GM23338 (cell line): Measurements from ENCODE around the gene MUC21. TPM values are rescaled to one million over a fixed set of nuclear protein-coding genes. Genes with fewer than 3 reads are reported as not detected.

Experiments
- ATAC-seq: fragments of 200-7000 bp; cut with Tn5 transposase; 3 replicates; pipeline ENCODE4 v1.9.1; 2020
- DNase-seq: peaks from one replicate; pipeline ENCODE4 v3.0.0-alpha.2; 2015; ENCODE audit warnings: low spot score
- H2AFZ ChIP-seq: fragments of 200-600 bp; sonication (generic); 2 replicates; pipeline ENCODE4 v1.8.0; 2016; ENCODE audit warnings: antibody characterized with exemption, mild to moderate bottlenecking, moderate library complexity
- H3F3A ChIP-seq: fragments of 200-600 bp; sonication (generic); replicated peaks from 2 replicates; pipeline ENCODE4 v1.8.0; 2017; ENCODE audit warnings: antibody characterized with exemption, mixed run types, low read depth
- H3K27ac ChIP-seq: fragments of 200-600 bp; sonication (generic); 2 replicates; pipeline ENCODE4 v1.6.1; 2016; ENCODE audit warnings: low read depth
- H3K27me3 ChIP-seq: fragments of 200-600 bp; sonication (generic); 2 replicates; pipeline ENCODE4 v1.8.0; 2016; ENCODE audit warnings: mild to moderate bottlenecking, mixed run types, moderate library complexity; ENCODE audit not compliant: insufficient read depth
- H3K36me3 ChIP-seq: fragments of 200-600 bp; sonication (generic); 2 replicates; pipeline ENCODE4 v1.8.0; 2016; ENCODE audit warnings: mild to moderate bottlenecking; ENCODE audit not compliant: insufficient read depth
- H3K4me1 ChIP-seq: fragments of 200-600 bp; sonication (generic); 2 replicates; pipeline ENCODE4 v1.8.0; 2016; ENCODE audit warnings: mild to moderate bottlenecking, moderate library complexity; ENCODE audit not compliant: insufficient read depth
- H3K4me2 ChIP-seq: fragments of 200-600 bp; sonication (generic); 2 replicates; pipeline ENCODE4 v1.7.1; 2017; ENCODE audit warnings: mixed run types
- H3K4me3 ChIP-seq: fragments of 200-600 bp; sonication (generic); 2 replicates; pipeline ENCODE4 v1.6.1; 2016; ENCODE audit warnings: mixed run types
- H3K79me2 ChIP-seq: fragments of 200-600 bp; sonication (generic); replicated peaks from 2 replicates; pipeline ENCODE4 v1.8.0; 2017; ENCODE audit warnings: mild to moderate bottlenecking; ENCODE audit not compliant: insufficient read depth
- H3K9me2 ChIP-seq: fragments of 200-600 bp; sonication (generic); 2 replicates; pipeline ENCODE4 v1.8.0; 2017; ENCODE audit not compliant: insufficient read depth
- H4K20me1 ChIP-seq: fragments of 200-600 bp; sonication (generic); replicated peaks from 2 replicates; pipeline ENCODE4 v1.8.0; 2017; ENCODE audit warnings: mild to moderate bottlenecking; ENCODE audit not compliant: insufficient read depth
- H3K27ac Mint-ChIP-seq: 2 replicates; pipeline ENCODE4 v1.8.0; 2020; ENCODE audit warnings: inconsistent platforms, mild to moderate bottlenecking, moderate library complexity, mixed read lengths
- H3K27me3 Mint-ChIP-seq: 3 replicates; pipeline ENCODE4 v1.8.0; 2022; ENCODE audit warnings: low read depth, mild to moderate bottlenecking, moderate library complexity, mixed read lengths, inconsistent platforms; ENCODE audit not compliant: insufficient read depth, poor library complexity
- H3K36me3 Mint-ChIP-seq: 3 replicates; pipeline ENCODE4 v1.8.0; 2021; ENCODE audit warnings: low read depth, mild to moderate bottlenecking, inconsistent platforms, moderate library complexity, mixed read lengths
- H3K4me1 Mint-ChIP-seq: 3 replicates; pipeline ENCODE4 v1.8.0; 2020; ENCODE audit warnings: mild to moderate bottlenecking, inconsistent platforms, mixed read lengths
- H3K4me3 Mint-ChIP-seq: 3 replicates; pipeline ENCODE4 v1.8.0; 2021; ENCODE audit warnings: moderate library complexity, mild to moderate bottlenecking, inconsistent platforms, mixed read lengths
- H3K9me3 Mint-ChIP-seq: 3 replicates; pipeline ENCODE4 v1.8.0; 2020; ENCODE audit warnings: moderate library complexity, mild to moderate bottlenecking, inconsistent platforms, mixed read lengths
- EZH2 ChIP-seq: fragments of 200-600 bp; sonication (generic); IDR thresholded peaks from one replicate; pipeline ENCODE4 v1.8.0; 2017; ENCODE audit warnings: antibody characterized with exemption, mild to moderate bottlenecking, low read depth; ENCODE audit not compliant: unreplicated experiment
- EZH2phosphoT487 ChIP-seq: fragments of 200-600 bp; sonication (generic); IDR thresholded peaks from one replicate; pipeline ENCODE4 v1.8.1; 2018; ENCODE audit warnings: antibody characterized with exemption; ENCODE audit not compliant: unreplicated experiment
- JUNB ChIP-seq: IDR thresholded peaks from one replicate; pipeline ENCODE4 v1.6.1; 2016; ENCODE audit warnings: antibody characterized with exemption; ENCODE audit not compliant: unreplicated experiment
- POLR2AphosphoS5 ChIP-seq: IDR thresholded peaks from 2 replicates; pipeline ENCODE4 v1.6.1; 2016; ENCODE audit warnings: antibody characterized with exemption, low read depth
- ZNF331 ChIP-seq: fragments of 250-450 bp; sonication (Bioruptor Pico); IDR thresholded peaks from 2 replicates; pipeline ENCODE4 v1.5.0; 2020; ENCODE audit warnings: low read depth, mild to moderate bottlenecking, moderate library complexity
- polyA plus RNA-seq: library from polyadenylated mRNA; unstranded; fragments of >200 nt; fragmentation: Nextera tagmentation; extraction: Ambion mirVana; gene quantifications from 2 replicates; pipeline ENCODE4 v1.2.1, GENCODE V29; 2016
- total RNA-seq: library from RNA; depleted of rRNA; stranded (reverse); fragments of >200 nt; shearing (Covaris generic); gene quantifications from 2 replicates; pipeline ENCODE4 v1.2.3, GENCODE V29; 2014
- TF ChIP-seq, protein P1 (sequence below): IDR thresholded peaks from one replicate; pipeline ENCODE4 v1.6.1; 2018; ENCODE audit warnings: antibody characterized with exemption; ENCODE audit not compliant: unreplicated experiment
- TF ChIP-seq, protein P2 (sequence below): IDR thresholded peaks from 2 replicates; pipeline ENCODE4 v1.6.1; 2016; ENCODE audit warnings: antibody characterized with exemption

The MUC21 gene
- total and polyA plus RNA-seq, 2 experiments from 2014 or later: not detected

DNA sequence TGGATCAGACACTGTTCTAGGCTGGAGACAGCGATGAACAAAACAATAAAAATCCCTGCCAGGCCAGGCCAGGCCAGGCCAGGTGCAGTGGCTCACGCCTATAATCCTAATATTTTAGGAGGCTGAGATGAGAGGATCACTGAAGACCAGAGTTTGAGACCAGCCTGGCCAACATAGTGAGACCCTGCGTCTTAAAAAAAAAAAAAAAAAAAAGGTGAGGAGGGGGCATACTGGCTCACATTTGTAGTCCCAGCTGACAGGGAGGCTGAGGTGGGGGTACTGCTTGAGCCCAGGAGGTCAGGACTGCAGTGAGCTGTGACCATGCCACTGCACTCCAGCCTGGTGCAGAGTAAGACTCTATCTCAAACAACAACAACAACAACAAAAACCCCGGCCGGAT is 38.2 kb upstream of the MUC21 start:
- no peaks in the 10 kb centered on the region for H4K20me1 ChIP-seq
- DNase-seq: no peak
- H3K27me3 Mint-ChIP-seq: peaks cover 12% of the 10 kb centered on the region
- no peaks in the 10 kb centered on the region for H3K36me3 ChIP-seq
- H3K27me3 ChIP-seq: no peaks in the 10 kb centered on the region
- TF ChIP-seq EZH2 (no peak), POLR2AphosphoS5 (no peak)
- no peak overlapping the region for H3K4me2 ChIP-seq
- no peak overlapping the region for H3K4me3 Mint-ChIP-seq
- peaks cover 24% of the 10 kb centered on the region for H3K4me1 Mint-ChIP-seq
- H3F3A ChIP-seq: no peaks in the 10 kb centered on the region
- no peak overlapping the region for H3K4me3 ChIP-seq
- H3K79me2 ChIP-seq: no peaks in the 10 kb centered on the region
- H3K9me2 ChIP-seq: peaks cover 14% of the 10 kb centered on the region; the same call in 1 of the 2 replicates
- no peak overlapping the region for H2AFZ ChIP-seq
- H3K4me1 ChIP-seq: peaks cover 11% of the 10 kb centered on the region
- no peaks in the 10 kb centered on the region for H3K36me3 Mint-ChIP-seq
- H3K9me3 Mint-ChIP-seq: peaks cover 5% of the 10 kb centered on the region; the same call in 2 of the 3 replicates
- ATAC-seq: no peak
- no peak overlapping the region for H3K27ac ChIP-seq
- no peak overlapping the region for H3K27ac Mint-ChIP-seq

DNA sequence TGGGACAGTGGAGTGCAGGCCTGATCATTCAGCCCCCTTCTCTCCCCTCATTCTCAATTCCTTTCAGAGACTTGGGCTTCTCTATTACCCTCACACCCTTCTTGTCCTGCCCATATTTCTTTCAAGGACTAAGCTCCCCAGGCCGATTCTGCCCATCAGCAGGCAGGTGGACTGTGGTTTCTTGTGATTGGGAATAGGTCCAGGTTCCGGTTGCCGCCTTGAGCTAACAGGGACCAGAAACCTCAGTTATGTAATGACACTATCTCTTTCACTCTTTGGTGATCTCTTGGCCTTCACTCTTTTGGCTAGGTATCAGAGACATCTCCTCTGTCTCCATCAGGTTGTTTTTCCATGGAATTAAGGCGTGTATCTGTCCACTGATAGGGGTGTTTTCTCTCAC is 36.3 kb upstream of the MUC21 start:
- H3K27me3 Mint-ChIP-seq: peaks cover 7% of the 10 kb centered on the region
- TF ChIP-seq JUNB (no peak), ZNF331 (CRISPR knock-in tag) (no peak), EZH2phosphoT487 (no peak)
- TF ChIP-seq, protein P1, sequence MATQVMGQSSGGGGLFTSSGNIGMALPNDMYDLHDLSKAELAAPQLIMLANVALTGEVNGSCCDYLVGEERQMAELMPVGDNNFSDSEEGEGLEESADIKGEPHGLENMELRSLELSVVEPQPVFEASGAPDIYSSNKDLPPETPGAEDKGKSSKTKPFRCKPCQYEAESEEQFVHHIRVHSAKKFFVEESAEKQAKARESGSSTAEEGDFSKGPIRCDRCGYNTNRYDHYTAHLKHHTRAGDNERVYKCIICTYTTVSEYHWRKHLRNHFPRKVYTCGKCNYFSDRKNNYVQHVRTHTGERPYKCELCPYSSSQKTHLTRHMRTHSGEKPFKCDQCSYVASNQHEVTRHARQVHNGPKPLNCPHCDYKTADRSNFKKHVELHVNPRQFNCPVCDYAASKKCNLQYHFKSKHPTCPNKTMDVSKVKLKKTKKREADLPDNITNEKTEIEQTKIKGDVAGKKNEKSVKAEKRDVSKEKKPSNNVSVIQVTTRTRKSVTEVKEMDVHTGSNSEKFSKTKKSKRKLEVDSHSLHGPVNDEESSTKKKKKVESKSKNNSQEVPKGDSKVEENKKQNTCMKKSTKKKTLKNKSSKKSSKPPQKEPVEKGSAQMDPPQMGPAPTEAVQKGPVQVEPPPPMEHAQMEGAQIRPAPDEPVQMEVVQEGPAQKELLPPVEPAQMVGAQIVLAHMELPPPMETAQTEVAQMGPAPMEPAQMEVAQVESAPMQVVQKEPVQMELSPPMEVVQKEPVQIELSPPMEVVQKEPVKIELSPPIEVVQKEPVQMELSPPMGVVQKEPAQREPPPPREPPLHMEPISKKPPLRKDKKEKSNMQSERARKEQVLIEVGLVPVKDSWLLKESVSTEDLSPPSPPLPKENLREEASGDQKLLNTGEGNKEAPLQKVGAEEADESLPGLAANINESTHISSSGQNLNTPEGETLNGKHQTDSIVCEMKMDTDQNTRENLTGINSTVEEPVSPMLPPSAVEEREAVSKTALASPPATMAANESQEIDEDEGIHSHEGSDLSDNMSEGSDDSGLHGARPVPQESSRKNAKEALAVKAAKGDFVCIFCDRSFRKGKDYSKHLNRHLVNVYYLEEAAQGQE: no peak
- TF ChIP-seq, protein P2, sequence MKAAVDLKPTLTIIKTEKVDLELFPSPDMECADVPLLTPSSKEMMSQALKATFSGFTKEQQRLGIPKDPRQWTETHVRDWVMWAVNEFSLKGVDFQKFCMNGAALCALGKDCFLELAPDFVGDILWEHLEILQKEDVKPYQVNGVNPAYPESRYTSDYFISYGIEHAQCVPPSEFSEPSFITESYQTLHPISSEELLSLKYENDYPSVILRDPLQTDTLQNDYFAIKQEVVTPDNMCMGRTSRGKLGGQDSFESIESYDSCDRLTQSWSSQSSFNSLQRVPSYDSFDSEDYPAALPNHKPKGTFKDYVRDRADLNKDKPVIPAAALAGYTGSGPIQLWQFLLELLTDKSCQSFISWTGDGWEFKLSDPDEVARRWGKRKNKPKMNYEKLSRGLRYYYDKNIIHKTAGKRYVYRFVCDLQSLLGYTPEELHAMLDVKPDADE: no peak
- Histone ChIP-seq H3K27me3 (no peaks in the 10 kb centered on the region), H3K79me2 (no peaks in the 10 kb centered on the region), H3K9me2 (0 out of 2 replicates have a peak, but pooled peaks cover 16% of the 10 kb centered on the region), H4K20me1 (no peaks in the 10 kb centered on the region), H3K4me2 (no peak overlapping the region), H3K4me3 (no peak overlapping the region), H3F3A (no peaks in the 10 kb centered on the region), H2AFZ (no peak overlapping the region), H3K36me3 (no peaks in the 10 kb centered on the region), H3K4me1 (peaks cover under 1% of the 10 kb centered on the region), H3K27ac (no peak overlapping the region)
- H3K4me1 Mint-ChIP-seq: peaks cover 14% of the 10 kb centered on the region
- DNase-seq (no peak), ATAC-seq (no peak)
- H3K27ac Mint-ChIP-seq: no peak overlapping the region
- peaks cover 14% of the 10 kb centered on the region; the same call in 2 of the 3 replicates for H3K9me3 Mint-ChIP-seq
- H3K36me3 Mint-ChIP-seq: no peaks in the 10 kb centered on the region
- no peak overlapping the region for H3K4me3 Mint-ChIP-seq
